Pulmonary artery endothelial cell (primary cell): Measurements from ENCODE around the gene PSKH1. TPM values are rescaled to one million over a fixed set of nuclear protein-coding genes. Genes with fewer than 3 reads are reported as not detected.

ENCODE experiments used
- DNase-seq: peaks from one replicate; pipeline ENCODE4 v3.0.0-alpha.2; 2011; ENCODE audit warnings: low read depth, low spot score
- total RNA-seq: library from RNA; depleted of rRNA; stranded (reverse); fragments of >200 nt; gene quantifications from 2 replicates; pipeline ENCODE4 v1.2.3, GENCODE V29; 2014

PSKH1 gene
- total RNA-seq, 1 donor from 2014 or later, result 15.4 TPM

DNA sequence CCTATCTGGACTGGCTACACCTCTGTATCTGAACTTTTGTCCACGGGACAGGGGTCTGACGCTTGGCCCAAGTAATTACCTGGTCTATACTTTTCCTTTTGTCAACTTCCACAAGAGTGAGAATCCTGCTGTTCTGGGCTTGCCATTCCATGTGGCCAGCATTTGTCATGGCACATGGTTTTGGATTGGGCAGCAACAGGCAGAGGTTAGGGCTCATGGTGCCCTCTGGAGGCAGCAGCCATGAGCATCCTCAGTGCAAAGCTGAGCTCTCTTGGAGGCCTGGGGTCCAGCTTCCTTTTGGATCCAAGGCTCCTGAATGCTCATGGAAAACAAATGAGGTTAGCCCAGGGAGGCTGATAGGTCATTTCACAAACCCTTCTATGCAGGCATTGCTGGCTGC is 27.7 kb upstream of the PSKH1 start:
- no peak for DNase-seq

DNA sequence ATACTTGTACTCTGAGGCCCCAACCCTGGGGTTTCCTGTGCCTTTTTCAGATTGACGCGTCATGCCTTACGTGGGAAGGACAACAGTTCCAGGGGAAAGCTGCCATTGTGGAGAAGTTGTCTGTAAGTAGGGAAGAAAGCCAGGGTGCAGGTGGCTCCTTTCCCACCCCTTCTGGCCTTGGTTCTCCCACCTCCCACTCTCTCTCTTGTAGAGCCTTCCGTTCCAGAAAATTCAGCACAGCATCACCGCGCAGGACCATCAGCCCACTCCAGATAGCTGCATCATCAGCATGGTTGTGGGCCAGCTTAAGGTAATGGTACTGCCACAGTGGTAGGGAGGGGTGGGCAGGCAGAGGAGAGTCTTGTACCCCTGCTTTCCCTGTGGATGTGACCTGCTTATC is 24.8 kb upstream of the PSKH1 start:
- DNase-seq, result no peak

DNA sequence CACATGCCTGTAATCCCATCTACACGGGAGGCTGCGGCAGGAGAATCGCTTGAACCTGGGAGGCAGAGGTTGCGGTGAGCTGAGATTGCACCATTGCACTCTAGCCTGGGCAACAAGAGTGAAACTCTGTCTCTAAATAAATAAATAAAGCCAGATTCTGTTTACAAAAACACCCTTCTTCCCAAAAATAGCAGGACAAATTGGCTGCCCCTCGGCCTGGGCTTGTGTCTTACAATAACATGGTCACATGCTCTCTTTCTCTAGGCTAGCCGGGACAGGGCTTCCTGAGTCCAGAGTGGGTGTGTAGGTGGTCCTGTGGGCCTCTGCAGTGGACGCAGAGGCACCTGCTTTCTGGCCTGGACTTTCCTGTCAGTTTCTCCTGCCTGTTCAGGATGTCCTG is 23.4 kb upstream of the PSKH1 start:
- DNase-seq, result no peak

DNA sequence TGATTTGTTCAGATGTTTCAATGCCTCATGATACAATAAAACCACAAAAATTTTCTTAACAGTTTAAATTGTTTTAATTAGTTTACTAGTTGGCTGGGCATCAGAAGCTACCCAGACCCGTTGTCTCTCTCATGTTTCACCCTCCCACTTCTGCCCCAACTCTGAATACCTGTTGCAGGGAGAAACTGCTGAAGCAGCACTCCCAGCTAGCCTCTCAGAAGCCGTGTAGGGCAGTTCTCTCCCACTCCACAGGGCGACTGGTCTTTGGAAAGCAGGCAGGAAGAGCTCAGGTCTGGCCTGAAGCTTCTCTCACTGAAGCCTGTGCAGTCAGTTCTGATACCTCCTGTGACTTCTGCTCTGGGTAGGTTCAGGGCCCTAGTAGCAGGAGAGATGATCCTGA is 21.8 kb upstream of the PSKH1 start:
- DNase-seq, result no peak

DNA sequence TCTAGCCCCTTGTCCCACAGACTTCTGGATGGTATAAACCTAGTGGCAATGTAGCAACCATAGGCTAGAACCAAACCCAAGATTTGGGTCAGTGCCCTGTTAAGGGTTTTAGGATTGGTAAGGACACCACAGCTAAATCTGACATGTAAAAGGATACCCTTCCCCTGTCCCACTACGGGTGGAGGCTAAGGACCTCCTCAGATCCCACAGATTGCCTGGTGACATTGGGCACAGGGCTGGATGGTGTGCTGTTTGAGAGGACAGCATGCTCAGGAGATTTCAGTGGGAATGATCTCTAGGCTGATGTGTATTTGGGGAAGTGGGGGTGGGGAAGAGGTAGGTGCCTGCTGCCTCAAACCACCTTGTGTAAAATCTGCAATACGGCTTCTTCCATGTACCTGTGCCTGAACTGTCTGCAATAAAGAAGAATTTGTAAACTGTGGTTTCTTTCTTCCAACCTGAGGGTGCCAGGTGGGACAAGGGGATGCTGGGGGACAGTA is 20.9 kb upstream of the PSKH1 start:
- no peak for DNase-seq

DNA sequence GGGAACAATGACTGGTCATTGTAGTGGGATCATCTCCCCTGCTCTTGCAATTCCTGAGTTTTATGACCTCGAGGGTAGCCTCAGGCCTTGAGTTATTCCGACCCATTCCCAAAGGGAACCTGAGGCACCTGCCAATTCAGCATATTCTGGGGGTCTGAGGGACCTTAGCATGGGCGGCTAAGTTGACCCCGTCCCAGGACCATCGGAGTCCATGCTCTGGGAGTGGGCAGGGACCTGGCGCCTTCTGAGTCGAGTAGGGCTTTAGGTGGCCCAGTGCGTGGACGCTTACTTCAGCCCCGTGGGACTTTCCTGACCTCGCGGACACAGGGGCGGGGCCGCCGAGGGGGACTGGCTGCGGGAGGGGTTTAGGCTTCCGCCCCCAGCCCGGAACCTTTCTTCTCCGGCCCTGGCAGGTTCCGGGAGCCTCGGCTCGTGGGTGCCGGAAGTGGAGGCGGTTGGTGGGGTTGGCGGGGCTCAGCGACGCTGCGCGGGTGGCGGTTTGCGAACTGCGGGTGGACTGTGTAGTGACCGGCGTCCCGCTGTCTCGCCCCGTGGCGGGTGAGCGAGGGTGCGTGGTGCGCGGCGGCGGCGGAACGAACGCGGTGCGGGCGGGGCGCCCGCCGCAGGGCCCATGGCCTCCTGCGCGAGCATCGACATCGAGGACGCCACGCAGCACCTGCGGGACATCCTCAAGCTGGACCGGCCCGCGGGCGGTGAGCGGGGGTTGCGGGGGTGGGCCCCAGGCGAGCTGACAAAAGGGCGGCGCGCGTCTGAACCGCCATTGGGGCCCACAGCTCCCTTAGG is 20.2 kb upstream of the PSKH1 start, which contains the start of gene EDC4:
TSS of gene EDC4 (plus strand) at position 422 of the 804 bp plus-strand sequence. CDS start at position 632, 210 bp downstream.
- DNase-seq, result no peak

DNA sequence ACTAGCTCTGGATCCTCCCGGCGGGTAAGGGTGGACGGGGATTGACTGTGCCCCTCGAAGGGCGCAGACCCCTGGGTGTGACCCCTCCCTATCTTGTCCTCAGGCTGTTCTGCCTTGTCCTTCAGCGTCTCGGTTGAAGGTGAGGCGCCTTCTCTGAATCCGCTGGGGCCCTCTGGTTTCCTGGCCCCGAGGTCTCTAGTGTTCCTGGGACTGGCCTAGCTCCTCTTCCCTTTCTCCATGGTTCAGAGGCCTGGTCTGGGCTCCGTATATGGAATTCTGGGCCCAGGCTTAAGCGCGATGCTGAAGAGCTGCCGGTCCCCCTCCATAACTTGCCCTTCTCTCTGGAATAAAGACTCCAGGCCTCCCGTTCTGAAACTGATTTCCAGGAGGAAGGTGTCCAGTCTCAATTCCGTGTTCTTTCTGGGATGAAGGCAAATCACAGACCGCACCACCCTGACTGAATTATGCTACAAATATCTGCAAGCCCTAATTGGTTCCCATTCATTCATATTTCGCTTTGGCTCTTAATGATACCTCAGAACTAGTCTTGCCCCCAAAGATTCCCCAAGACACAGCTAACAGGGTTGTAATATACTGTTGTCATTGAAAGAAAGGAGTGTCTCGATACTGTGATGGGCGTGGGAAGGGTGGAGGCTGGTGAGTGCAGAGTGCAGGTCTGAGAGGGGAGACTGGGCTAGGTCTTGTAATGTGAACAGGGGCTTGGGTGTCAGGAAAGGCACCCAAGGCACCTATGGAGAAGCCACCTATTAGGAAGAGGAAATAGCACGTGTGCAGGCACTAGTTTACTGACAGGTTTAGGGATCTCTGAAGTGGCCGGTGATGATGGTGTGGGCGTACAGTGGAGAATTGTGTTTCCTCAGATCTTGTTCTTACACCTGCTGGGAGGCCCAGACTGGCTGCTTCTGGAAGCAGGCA is 19.4 kb upstream of the PSKH1 start:
- no peak for DNase-seq

DNA sequence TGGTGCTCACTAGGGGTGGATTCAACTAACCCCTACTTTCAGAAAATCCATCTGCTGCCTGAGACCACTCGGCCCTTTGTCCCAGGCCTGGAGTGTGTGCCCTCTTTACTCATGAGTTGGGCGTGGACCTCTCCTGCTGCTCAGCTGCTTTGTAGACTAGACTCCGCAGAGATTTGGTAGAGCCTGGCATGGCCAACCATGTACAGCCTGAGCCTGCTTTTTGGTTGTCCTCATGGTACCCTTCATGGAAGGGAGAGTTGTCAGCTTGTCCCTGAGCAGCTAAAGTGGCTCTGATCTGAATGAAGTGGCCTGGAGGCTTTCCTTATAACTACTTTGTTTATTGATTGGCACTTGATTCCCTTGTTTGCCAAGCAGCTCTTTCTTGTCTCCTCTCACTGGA is 18.7 kb upstream of the PSKH1 start:
- no peak for DNase-seq

DNA sequence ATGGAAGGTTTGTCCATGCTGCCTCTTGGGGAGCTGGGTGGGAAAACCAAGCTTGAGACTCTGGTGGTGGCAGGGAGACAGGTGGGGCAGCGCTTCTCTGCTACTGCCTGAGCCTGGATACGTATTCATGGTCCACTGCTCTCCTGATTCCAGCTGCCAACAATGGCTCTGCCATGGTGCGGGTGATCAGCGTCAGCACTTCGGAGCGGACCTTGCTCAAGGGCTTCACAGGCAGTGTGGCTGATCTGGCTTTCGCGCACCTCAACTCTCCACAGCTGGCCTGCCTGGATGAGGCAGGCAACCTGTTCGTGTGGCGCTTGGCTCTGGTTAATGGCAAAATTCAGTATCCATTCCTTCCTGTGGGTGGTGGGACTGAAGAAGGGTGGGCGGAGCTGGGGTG is 16.0 kb upstream of the PSKH1 start:
- DNase-seq, result no peak

DNA sequence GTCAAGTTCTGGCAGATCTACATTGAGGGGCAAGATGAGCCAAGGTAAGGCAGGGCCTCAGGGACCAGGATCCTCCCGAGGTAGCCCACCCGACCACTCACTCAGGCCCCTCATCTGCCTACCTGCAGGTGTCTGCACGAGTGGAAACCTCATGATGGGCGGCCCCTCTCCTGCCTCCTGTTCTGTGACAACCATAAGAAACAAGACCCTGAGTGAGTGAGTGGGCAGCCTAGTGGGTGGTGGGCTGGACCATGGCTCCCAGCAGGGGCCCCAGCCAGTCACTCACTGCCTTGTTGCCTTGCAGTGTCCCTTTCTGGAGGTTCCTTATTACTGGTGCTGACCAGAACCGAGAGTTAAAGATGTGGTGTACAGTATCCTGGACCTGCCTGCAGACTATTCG is 14.8 kb upstream of the PSKH1 start:
- no peak for DNase-seq

DNA sequence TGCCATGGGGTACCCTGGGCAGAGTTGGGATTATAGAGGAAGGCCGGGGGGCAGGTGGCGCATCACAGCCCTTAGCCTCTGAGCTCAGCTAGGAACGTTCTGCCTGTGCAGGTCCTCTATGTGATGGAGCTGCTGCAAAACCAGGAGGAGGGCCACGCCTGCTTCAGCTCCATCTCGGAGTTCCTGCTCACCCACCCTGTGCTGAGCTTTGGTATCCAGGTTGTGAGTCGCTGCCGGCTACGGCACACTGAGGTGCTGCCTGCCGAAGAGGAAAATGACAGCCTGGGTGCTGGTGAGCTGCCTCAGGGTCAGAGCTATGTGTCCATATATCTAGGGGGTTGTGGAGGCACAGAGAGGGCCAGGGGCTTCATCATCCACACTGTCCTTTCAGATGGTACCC is 14.2 kb upstream of the PSKH1 start:
- DNase-seq, result no peak

DNA sequence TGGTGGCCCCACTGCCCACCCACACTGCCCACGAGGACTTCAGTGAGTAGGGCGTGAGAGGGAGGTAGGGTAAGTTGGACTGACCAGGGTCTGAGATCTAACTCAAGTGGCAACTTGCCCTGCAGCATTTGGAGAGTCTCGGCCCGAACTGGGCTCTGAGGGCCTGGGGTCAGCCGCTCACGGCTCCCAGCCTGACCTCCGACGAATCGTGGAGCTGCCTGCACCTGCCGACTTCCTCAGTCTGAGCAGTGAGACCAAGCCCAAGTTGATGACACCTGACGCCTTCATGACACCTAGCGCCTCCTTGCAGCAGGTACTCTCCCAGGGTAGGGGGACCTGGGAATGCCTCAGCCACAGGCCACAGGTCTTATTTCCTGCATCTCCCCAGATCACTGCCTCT is 13.6 kb upstream of the PSKH1 start:
- DNase-seq, result no peak

DNA sequence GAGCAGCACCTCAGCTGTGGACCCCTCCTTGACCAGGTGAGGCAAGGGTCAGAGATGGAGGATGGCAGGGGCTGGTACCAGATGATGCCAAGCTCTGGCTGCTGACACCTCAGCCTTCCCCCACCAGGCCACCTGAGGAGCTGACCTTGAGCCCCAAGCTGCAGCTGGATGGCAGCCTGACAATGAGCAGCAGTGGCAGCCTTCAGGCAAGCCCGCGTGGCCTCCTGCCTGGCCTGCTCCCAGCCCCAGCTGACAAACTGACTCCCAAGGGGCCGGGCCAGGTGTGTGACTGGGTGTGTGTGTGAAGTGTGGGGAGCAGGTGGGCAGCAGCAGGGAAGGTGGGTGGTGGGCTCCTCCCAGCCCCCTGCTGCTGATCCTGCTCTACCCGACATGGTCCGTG is 13.1 kb upstream of the PSKH1 start:
- no peak for DNase-seq

DNA sequence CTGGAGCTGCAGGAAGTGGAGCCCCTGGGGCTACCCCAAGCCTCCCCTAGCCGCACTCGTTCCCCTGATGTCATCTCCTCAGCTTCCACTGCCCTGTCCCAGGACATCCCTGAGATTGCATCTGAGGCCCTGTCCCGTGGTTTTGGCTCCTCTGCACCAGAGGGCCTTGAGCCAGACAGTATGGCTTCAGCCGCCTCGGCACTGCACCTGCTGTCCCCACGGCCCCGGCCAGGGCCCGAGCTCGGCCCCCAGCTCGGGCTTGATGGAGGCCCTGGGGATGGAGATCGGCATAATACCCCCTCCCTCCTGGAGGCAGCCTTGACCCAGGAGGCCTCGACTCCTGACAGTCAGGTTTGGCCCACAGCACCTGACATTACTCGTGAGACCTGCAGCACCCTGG is 12.5 kb upstream of the PSKH1 start:
- no peak for DNase-seq

DNA sequence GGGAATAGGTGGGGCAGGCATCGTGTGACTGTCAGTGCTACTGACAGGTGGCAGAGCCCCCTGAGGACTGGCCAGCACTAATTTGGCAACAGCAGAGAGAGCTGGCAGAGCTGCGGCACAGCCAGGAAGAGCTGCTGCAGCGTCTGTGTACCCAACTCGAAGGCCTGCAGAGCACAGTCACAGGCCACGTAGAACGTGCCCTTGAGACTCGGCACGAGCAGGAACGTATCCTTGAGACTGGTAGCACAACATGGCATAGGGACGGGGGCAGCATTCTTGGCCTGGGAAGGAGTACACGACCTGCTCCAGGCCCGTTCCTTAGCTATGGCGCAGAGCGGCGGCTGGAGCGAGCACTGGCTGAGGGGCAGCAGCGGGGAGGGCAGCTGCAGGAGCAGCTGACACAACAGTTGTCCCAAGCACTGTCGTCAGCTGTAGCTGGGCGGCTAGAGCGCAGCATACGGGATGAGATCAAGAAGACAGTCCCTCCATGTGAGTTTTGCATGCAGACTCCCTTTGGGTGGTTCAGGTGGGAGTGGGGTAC is 11.4 kb upstream of the PSKH1 start:
- DNase-seq, result no peak

DNA sequence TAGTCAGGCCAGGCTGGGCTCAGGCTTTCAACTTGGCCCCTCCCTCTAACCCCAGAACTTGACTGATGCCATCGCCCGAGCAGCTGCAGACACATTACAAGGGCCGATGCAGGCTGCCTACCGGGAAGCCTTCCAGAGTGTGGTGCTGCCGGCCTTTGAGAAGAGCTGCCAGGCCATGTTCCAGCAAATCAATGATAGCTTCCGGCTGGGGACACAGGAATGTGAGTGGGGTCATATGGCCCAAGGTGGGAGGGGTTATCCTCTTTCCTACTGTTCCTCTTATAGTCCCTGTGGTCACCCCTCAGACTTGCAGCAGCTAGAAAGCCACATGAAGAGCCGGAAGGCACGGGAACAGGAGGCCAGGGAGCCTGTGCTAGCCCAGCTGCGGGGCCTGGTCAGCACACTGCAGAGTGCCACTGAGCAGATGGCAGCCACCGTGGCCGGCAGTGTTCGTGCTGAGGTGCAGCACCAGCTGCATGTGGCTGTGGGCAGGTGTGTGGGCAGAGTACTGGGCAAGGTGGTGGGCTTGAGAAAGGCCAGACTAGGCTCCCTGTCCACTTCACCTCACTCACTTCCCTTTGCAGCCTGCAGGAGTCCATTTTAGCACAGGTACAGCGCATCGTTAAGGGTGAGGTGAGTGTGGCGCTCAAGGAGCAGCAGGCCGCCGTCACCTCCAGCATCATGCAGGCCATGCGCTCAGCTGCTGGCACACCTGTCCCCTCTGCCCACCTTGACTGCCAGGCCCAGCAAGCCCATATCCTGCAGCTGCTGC is 10.5 kb upstream of the PSKH1 start:
- no peak for DNase-seq

DNA sequence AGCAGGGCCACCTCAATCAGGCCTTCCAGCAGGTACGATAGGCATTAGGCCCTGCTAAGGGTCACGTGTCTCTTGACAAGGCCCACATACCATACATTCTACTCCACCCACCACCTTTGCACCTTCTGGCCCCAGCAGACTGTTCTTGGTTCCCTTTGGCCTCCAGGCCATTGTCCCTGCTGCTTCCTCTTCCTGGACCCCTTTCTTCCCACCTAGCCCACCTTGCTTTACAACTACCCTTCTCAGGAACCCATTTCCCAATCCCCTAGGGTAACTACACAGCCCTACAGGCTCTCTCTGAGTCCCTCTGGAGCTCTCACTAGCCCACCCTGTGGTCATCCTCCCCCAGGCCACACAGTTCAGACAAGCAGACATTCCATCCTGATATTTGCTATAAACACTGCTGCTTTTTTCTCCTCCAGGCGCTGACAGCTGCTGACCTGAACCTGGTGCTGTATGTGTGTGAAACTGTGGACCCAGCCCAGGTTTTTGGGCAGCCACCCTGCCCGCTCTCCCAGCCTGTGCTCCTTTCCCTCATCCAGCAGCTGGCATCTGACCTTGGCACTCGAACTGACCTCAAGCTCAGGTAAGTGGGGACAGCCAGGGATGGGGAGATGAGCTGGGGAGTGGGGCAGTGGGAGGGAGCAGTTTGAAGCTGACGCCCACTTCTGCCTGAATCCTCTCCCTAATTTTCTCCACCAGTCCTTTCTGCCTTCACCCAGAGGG is 9.7 kb upstream of the PSKH1 start:
- DNase-seq, result no peak

DNA sequence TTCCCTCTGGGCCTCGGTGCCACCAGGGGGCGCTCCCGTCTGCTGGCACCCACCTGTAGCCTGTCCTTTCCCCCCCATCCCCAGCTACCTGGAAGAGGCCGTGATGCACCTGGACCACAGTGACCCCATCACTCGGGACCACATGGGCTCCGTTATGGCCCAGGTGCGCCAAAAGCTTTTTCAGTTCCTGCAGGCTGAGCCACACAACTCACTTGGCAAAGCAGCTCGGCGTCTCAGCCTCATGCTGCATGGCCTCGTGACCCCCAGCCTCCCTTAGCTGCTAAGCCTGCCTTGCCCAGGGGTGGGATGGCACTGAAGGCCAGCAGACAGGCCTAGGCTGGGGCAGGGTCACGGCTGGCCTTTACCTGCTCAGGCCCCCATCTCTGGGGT is 9.2 kb upstream of the PSKH1 start:
- no peak for DNase-seq

DNA sequence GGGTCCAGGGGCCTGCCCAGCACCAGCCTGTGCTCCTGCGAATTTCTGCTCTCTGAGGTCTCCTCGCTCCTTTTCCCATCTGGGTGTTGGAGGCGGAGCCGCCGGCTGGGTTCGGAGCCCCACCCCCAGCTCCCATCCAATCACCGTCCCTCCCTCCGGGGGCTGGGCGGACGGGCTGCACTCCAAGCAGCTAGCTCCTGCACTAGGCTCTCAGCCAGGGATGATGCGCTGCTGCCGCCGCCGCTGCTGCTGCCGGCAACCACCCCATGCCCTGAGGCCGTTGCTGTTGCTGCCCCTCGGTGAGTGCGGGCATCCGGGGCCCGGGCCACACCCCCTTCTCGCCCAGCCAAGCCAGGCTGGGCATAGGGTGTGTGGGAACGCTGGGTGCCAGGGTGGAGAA is 8.4 kb upstream of the PSKH1 start, which contains the start of gene NRN1L:
TSS of gene NRN1L (plus strand) at position 202 of the 400 bp plus-strand sequence. CDS start at position 221, 19 bp downstream.
- DNase-seq, result no peak

DNA sequence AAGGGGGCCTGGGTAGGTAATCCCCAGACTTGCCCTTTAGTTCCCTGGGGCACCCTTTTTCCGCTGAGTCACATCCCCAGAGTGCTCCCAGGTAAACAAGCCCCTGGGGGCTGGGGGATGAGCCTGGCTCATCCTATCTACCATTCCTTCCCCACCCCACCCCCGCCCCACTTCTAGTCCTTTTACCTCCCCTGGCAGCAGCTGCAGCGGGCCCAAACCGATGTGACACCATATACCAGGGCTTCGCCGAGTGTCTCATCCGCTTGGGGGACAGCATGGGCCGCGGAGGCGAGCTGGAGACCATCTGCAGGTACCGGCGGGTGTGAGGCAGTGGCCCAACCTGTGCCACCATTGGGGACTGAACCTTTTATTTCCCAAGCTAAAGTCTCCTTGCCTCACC is 7.5 kb upstream of the PSKH1 start:
- DNase-seq, result no peak

DNA sequence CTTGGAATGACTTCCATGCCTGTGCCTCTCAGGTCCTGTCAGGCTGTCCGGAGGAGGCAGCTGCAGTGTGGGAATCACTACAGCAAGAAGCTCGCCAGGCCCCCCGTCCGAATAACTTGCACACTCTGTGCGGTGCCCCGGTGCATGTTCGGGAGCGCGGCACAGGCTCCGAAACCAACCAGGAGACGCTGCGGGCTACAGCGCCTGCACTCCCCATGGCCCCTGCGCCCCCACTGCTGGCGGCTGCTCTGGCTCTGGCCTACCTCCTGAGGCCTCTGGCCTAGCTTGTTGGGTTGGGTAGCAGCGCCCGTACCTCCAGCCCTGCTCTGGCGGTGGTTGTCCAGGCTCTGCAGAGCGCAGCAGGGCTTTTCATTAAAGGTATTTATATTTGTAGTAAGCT is 7.1 kb upstream of the PSKH1 start:
- no peak for DNase-seq
